Ovary (tissue), 3 donors: Measurements from ENCODE around the gene TFF1.

Experiments used
- CTCF ChIP-seq, 3 donors: fragments of 450-650 bp in 2 of 3; fragments of 200-600 bp in 1 of 3; IDR thresholded peaks; one replicate each; pipeline versions ENCODE4 v1.5.1 to v1.8.0; 2016 to 2022; ENCODE audit warnings: antibody characterized with exemption in 3 of 3, mild to moderate bottlenecking in 1 of 3
- POLR2A ChIP-seq: fragments of 450-650 bp; IDR thresholded peaks from one replicate; pipeline ENCODE4 v1.6.1; 2017; ENCODE audit warnings: antibody characterized with exemption, mild to moderate bottlenecking, moderate library complexity
- donor health status: DM: no; HTN: no; CAD: no.

- TF ChIP-seq CTCF (IDR thresholded peaks at IDR 0.05) (no peak), POLR2A (no peak)
These were observed 34.7 kb downstream of the TFF1 start for GRCh38 chr21:42331660-42332059.
